Brain microvascular endothelial cell (primary cell): ENCODE data around the gene TMEM165.

Experiments
- DNase-seq: peaks from one replicate; pipeline ENCODE4 v3.0.0-alpha.2; 2020
- H3K27ac ChIP-seq: fragments of 250-450 bp; sonication (Bioruptor Pico); 2 replicates; pipeline ENCODE4 v1.5.1; 2020; ENCODE audit warnings: mild to moderate bottlenecking, moderate library complexity
- H3K27me3 ChIP-seq: fragments of 250-450 bp; sonication (Bioruptor Pico); replicated peaks from 2 replicates; pipeline ENCODE4 v1.5.1; 2020; ENCODE audit warnings: mild to moderate bottlenecking
- H3K36me3 ChIP-seq: fragments of 250-450 bp; sonication (Bioruptor Pico); replicated peaks from 2 replicates; pipeline ENCODE4 v1.5.1; 2020; ENCODE audit warnings: mild to moderate bottlenecking
- H3K4me3 ChIP-seq: 2 replicates; pipeline ENCODE4 v1.5.1; 2011; ENCODE audit warnings: low read depth, mild to moderate bottlenecking, control low read depth, low read length, moderate library complexity
- CTCF ChIP-seq: IDR thresholded peaks from 2 replicates; pipeline ENCODE4 v1.5.1; 2011; ENCODE audit warnings: low read depth, mild to moderate bottlenecking, moderate library complexity, low read length, control low read depth, inconsistent platforms; ENCODE audit errors: missing control alignments
- in situ Hi-C: cut with HindIII; loops from 2 replicates; pipeline ENCODE4 v1.10.0; 2017; ENCODE audit warnings: low sequenced_read_pairs, low pct_ligation_motif_present

TMEM165 gene

GRCh38 chr4:55397126-55397436, 1.3 kb downstream of the TMEM165 start:
- TF ChIP-seq CTCF = no peak
- peak overlapping the region; percentile 98 for H3K27ac ChIP-seq
- peak overlapping the region; percentile 85 for H3K4me3 ChIP-seq
- peaks cover 22% of the 10 kb centered on the region for H3K36me3 ChIP-seq
- DNase-seq = no peak
- H3K27me3 ChIP-seq = no peaks in the 10 kb centered on the region
- in situ Hi-C loops = no loop called here

GRCh38 chr4:55397520-55398321, 2.0 kb downstream of the TMEM165 start:
- in situ Hi-C loops = no loop called here
- no peak for DNase-seq
- no peak for TF ChIP-seq CTCF
- Histone ChIP-seq H3K4me3 (peak overlapping the region; percentile 85), H3K27me3 (no peaks in the 10 kb centered on the region), H3K36me3 (peaks cover 22% of the 10 kb centered on the region), H3K27ac (peak overlapping the region; percentile 98)

- H3K27me3 ChIP-seq = no peaks in the 10 kb centered on the region
- in situ Hi-C loops = no loop called here
- peak overlapping the region; percentile 85 for H3K4me3 ChIP-seq
- peak overlapping the region; percentile 98 for H3K27ac ChIP-seq
- peaks cover 22% of the 10 kb centered on the region for H3K36me3 ChIP-seq
- DNase-seq = no peak
- no peak for TF ChIP-seq CTCF
These were observed 2.7 kb downstream of the TMEM165 start for GRCh38 chr4:55398461-55398860.

GRCh38 chr4:55398966-55399365, 3.2 kb downstream of the TMEM165 start:
- H3K27ac ChIP-seq = peak overlapping the region; percentile 98

GRCh38 chr4:55399581-55399980, 3.8 kb downstream of the TMEM165 start:
- in situ Hi-C loops = no loop called here
- H3K36me3 ChIP-seq = peaks cover 32% of the 10 kb centered on the region
- peak overlapping the region; percentile 98 for H3K27ac ChIP-seq
- H3K4me3 ChIP-seq = peak overlapping the region; percentile 85
- H3K27me3 ChIP-seq = no peaks in the 10 kb centered on the region
- DNase-seq = no peak
- TF ChIP-seq CTCF = no peak

More at GRCh38 chr4:55398966-55399365, 3.2 kb downstream of the TMEM165 start:
- peaks cover 26% of the 10 kb centered on the region for H3K36me3 ChIP-seq
- H3K4me3 ChIP-seq = peak overlapping the region; percentile 85
- DNase-seq = no peak
- in situ Hi-C loops = no loop called here
- no peak for TF ChIP-seq CTCF
- H3K27me3 ChIP-seq = no peaks in the 10 kb centered on the region

GRCh38 chr4:55405073-55405472, 9.3 kb downstream of the TMEM165 start:
- no peak for TF ChIP-seq CTCF
- H3K27me3 ChIP-seq = no peaks in the 10 kb centered on the region
- no peak overlapping the region for H3K27ac ChIP-seq
- in situ Hi-C loops = no loop called here
- no peak overlapping the region for H3K4me3 ChIP-seq
- peaks cover 43% of the 10 kb centered on the region for H3K36me3 ChIP-seq
- DNase-seq = no peak
